RWPE2 (cell line): ENCODE data around the gene CHD2.
A peak's percentile ranks its signal among the peaks of the same experiment; 100 is the strongest.

Source experiments
- ATAC-seq: fragments of 200-7000 bp; cut with Tn5 transposase; 3 replicates; pipeline ENCODE4 v1.9.1; 2021; ENCODE audit warnings: low read depth
- DNase-seq: peaks from one replicate; pipeline ENCODE4 v3.0.0-alpha.2; 2020; ENCODE audit warnings: low spot score
- H3K27ac ChIP-seq: fragments of 450-650 bp; 2 replicates; pipeline ENCODE4 v1.5.1; 2017; ENCODE audit warnings: mild to moderate bottlenecking; ENCODE audit not compliant: poor library complexity, severe bottlenecking
- H3K27me3 ChIP-seq: fragments of 250-450 bp; sonication (Bioruptor Pico); 2 replicates; pipeline ENCODE4 v1.5.1; 2021; ENCODE audit warnings: mild to moderate bottlenecking, moderate library complexity; ENCODE audit not compliant: insufficient read depth, poor library complexity, severe bottlenecking
- H3K36me3 ChIP-seq: fragments of 250-450 bp; sonication (Bioruptor Pico); 2 replicates; pipeline ENCODE4 v1.5.1; 2020; ENCODE audit warnings: low read depth, mild to moderate bottlenecking, moderate library complexity
- H3K4me1 ChIP-seq: fragments of 250-450 bp; sonication (Bioruptor Pico); 2 replicates; pipeline ENCODE4 v1.5.1; 2021; ENCODE audit warnings: mild to moderate bottlenecking, moderate library complexity; ENCODE audit not compliant: insufficient read depth, poor library complexity, severe bottlenecking
- H3K4me3 ChIP-seq: fragments of 250-450 bp; sonication (Bioruptor Pico); 2 replicates; pipeline ENCODE4 v1.5.1; 2021; ENCODE audit warnings: mild to moderate bottlenecking, moderate library complexity; ENCODE audit not compliant: severe bottlenecking
- H3K9me3 ChIP-seq: fragments of 250-450 bp; sonication (Bioruptor Pico); 2 replicates; pipeline ENCODE4 v1.5.1; 2021; ENCODE audit warnings: mild to moderate bottlenecking, moderate library complexity; ENCODE audit not compliant: severe bottlenecking
- TF ChIP-seq, protein P1 (sequence below): fragments of 450-650 bp; IDR thresholded peaks from one replicate; pipeline ENCODE4 v1.5.1; 2017; ENCODE audit warnings: mild to moderate bottlenecking, moderate library complexity; ENCODE audit not compliant: poor library complexity, severe bottlenecking

CHD2 gene

DNA sequence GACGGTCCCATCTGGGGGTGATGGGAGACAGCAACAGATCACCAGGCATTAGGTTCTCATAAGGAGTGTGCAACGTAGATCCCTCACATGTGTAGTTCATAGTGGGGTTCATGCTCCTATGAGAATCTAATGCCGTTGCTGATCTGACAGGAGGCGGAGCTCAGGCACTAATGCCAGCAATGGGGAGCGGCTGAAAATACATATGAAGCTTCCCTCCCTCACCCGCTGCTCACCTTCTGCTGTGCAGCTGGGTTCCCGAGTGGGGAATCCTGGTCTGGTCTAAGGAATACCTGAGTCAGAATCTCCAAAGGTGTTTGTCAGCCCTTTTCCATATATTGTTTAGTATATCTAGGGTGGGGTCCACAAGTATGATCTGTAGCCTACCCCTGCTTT, 52.3 kb downstream of the CHD2 start:
- no peaks in the 10 kb centered on the region for H3K27me3 ChIP-seq
- H3K27ac ChIP-seq, result no peak overlapping the region
- H3K9me3 ChIP-seq, result peaks cover 24% of the 10 kb centered on the region
- H3K4me1 ChIP-seq, result no peaks in the 10 kb centered on the region
- peaks cover 100% of the 10 kb centered on the region for H3K36me3 ChIP-seq
- ATAC-seq (no peak), DNase-seq (no peak)
- no peak overlapping the region for H3K4me3 ChIP-seq
- TF ChIP-seq, protein P1, sequence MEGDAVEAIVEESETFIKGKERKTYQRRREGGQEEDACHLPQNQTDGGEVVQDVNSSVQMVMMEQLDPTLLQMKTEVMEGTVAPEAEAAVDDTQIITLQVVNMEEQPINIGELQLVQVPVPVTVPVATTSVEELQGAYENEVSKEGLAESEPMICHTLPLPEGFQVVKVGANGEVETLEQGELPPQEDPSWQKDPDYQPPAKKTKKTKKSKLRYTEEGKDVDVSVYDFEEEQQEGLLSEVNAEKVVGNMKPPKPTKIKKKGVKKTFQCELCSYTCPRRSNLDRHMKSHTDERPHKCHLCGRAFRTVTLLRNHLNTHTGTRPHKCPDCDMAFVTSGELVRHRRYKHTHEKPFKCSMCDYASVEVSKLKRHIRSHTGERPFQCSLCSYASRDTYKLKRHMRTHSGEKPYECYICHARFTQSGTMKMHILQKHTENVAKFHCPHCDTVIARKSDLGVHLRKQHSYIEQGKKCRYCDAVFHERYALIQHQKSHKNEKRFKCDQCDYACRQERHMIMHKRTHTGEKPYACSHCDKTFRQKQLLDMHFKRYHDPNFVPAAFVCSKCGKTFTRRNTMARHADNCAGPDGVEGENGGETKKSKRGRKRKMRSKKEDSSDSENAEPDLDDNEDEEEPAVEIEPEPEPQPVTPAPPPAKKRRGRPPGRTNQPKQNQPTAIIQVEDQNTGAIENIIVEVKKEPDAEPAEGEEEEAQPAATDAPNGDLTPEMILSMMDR, result no peak

DNA sequence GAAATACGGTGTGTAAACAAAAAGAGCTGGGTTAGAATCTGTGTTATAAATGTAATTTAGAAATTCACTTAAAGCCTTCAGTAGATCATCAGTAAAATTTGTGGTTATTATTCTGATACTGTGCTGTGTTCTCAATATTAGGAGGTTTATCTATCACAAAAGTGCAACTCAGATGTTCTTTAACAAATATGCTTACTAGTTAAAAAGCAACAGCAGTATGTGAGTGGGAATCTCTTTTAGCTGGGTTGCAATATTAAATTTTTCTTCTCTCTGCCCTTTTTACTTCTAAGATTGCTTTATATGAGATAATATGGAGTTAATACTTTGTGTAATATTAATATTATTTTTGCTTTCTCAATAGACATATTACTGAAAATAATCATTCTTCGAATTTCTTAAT, 53.4 kb downstream of the CHD2 start:
- TF ChIP-seq, protein P1, result no peak
- Histone ChIP-seq H3K4me1 (no peaks in the 10 kb centered on the region), H3K9me3 (peaks cover 17% of the 10 kb centered on the region), H3K27ac (no peak overlapping the region), H3K36me3 (peaks cover 100% of the 10 kb centered on the region), H3K27me3 (no peaks in the 10 kb centered on the region), H3K4me3 (no peak overlapping the region)
- ATAC-seq, result no peak
- DNase-seq, result no peak

DNA sequence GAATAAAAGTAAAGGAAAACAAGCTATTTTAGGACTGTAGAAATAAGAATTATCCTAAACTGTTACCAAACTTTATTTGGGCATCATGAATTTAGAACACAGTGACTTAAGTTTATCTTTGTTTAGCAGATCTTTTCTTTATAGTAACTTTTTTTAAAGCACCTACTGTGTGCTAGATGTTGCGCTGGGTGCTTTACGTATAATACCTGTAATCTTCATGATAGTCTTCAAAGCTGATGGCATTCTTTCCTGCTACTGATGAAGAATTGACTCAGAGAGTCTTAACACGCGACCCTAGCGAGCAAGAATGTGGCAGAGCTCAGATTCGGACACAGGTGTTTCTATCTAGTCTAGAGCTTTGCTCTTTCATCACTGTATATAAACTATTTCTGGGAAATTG, 53.9 kb downstream of the CHD2 start:
- H3K36me3 ChIP-seq, result peaks cover 100% of the 10 kb centered on the region
- no peak for ATAC-seq
- TF ChIP-seq, protein P1, result no peak
- no peaks in the 10 kb centered on the region for H3K27me3 ChIP-seq
- H3K4me3 ChIP-seq, result no peak overlapping the region
- no peaks in the 10 kb centered on the region for H3K4me1 ChIP-seq
- H3K9me3 ChIP-seq, result peaks cover 12% of the 10 kb centered on the region
- H3K27ac ChIP-seq, result no peak overlapping the region
- no peak for DNase-seq

DNA sequence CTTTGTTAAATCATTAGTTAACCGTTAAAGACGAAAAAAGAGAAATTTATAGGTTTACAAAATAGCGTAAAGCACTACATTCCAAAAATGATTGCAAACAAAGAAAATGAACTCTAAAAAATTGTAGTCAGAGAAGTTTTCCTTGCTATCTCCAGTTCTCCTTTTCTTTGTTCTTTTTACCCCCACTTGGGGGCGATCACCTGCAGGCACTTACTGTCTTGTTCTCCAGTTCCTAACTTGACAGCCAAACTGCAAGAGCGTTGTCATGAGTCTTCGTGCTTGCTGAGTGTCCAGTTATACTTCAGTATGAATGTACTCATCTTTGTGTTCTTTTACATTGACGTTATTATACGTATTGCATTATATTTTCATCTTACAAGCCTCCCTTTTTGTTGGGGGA, 54.5 kb downstream of the CHD2 start:
- H3K36me3 ChIP-seq, result peaks cover 100% of the 10 kb centered on the region
- peaks cover 7% of the 10 kb centered on the region for H3K9me3 ChIP-seq
- H3K27me3 ChIP-seq, result no peaks in the 10 kb centered on the region
- TF ChIP-seq, protein P1, result peak; percentile 57
- no peak for ATAC-seq
- H3K4me1 ChIP-seq, result no peaks in the 10 kb centered on the region
- no peak overlapping the region for H3K27ac ChIP-seq
- DNase-seq, result no peak
- no peak overlapping the region for H3K4me3 ChIP-seq

DNA sequence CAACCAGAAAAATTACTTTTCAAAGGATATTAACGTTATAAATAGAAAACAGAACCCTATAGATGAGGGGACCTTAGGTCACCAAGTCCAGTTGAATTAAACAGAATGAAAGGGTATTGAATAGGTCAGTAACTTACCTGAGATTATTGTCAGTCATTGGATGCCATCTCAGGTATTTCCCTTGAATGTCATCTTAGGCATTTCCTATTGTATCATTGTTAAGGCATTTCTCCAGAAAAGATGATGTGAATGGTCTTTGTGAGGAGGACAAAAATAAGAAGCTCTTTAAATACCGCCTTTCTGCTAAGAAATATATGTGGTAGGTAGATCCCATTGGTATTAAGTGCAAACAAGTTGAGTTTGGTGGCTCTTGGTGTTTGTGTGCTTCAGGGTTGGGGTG, 55.6 kb downstream of the CHD2 start:
- TF ChIP-seq, protein P1, result no peak
- ATAC-seq, result no peak
- DNase-seq, result no peak
- no peaks in the 10 kb centered on the region for H3K4me1 ChIP-seq
- H3K27ac ChIP-seq, result no peak overlapping the region
- H3K36me3 ChIP-seq, result peaks cover 100% of the 10 kb centered on the region
- no peaks in the 10 kb centered on the region for H3K27me3 ChIP-seq
- H3K4me3 ChIP-seq, result no peak overlapping the region
- no peaks in the 10 kb centered on the region for H3K9me3 ChIP-seq
